ENCODE results near the gene POP4.

Gene POP4

GRCh38 chr19:29612121-29612520, 6.0 kb downstream of the POP4 start:
- no peak for DNase-seq (ENCODE audit: low read depth)
- no peak overlapping the region for H3K4me3 ChIP-seq (ENCODE audit: low read depth, low read length)
- no peak for TF ChIP-seq CTCF (IDR thresholded peaks at IDR 0.05; ENCODE audit: low read depth, low read length, missing control alignments)

- no peak for TF ChIP-seq CTCF (IDR thresholded peaks at IDR 0.05; ENCODE audit: low read depth, low read length, missing control alignments)
- DNase-seq (ENCODE audit: low read depth): no peak
- no peak overlapping the region for H3K4me3 ChIP-seq (ENCODE audit: low read depth, low read length)
These were observed 6.9 kb downstream of the POP4 start for GRCh38 chr19:29612801-29613595.

GRCh38 chr19:29614046-29614445, 8.0 kb downstream of the POP4 start:
- no peak for DNase-seq (ENCODE audit: low read depth)
- no peak overlapping the region for H3K4me3 ChIP-seq (ENCODE audit: low read depth, low read length)
- no peak for TF ChIP-seq CTCF (IDR thresholded peaks at IDR 0.05; ENCODE audit: low read depth, low read length, missing control alignments)

- no peak for DNase-seq (ENCODE audit: low read depth)
- H3K4me3 ChIP-seq (ENCODE audit: low read depth, low read length): no peak overlapping the region
- no peak for TF ChIP-seq CTCF (IDR thresholded peaks at IDR 0.05; ENCODE audit: low read depth, low read length, missing control alignments)
These were observed 8.7 kb downstream of the POP4 start for GRCh38 chr19:29614780-29615179.

- TF ChIP-seq CTCF (IDR thresholded peaks at IDR 0.05; ENCODE audit: low read depth, low read length, missing control alignments): no peak
- no peak for DNase-seq (ENCODE audit: low read depth)
These were observed 9.9 kb downstream of the POP4 start for GRCh38 chr19:29615891-29616425.

GRCh38 chr19:29616541-29616940, 10.5 kb downstream of the POP4 start:
- no peak overlapping the region for H3K4me3 ChIP-seq (ENCODE audit: low read depth, low read length)
- DNase-seq (ENCODE audit: low read depth): no peak
- no peak for TF ChIP-seq CTCF (IDR thresholded peaks at IDR 0.05; ENCODE audit: low read depth, low read length, missing control alignments)

More at GRCh38 chr19:29615891-29616425, 9.9 kb downstream of the POP4 start:
- no peak overlapping the region for H3K4me3 ChIP-seq (ENCODE audit: low read depth, low read length)
